Ramos (cell line): ENCODE results near the gene EDNRA.

Experiments used
- in situ Hi-C: fragments of 300-500 bp; cut with MboI; formaldehyde crosslinking; loops from one replicate; pipeline ENCODE4 v1.14.3; 2022; ENCODE audit warnings: low sequenced_read_pairs; ENCODE audit not compliant: unreplicated experiment

EDNRA gene

GRCh38 chr4:147581606-147582350 lies 100.9 kb downstream of the EDNRA start:
- in situ Hi-C loops, result loop anchor here (25.0 kb wide), 1 partner anchor 419 kb away; no protein-coding TSS in a partner anchor

GRCh38 chr4:147582386-147583060 lies 101.6 kb downstream of the EDNRA start:
- in situ Hi-C loops, result loop anchor here (25.0 kb wide), 1 partner anchor 420 kb away; no protein-coding TSS in a partner anchor

DNA sequence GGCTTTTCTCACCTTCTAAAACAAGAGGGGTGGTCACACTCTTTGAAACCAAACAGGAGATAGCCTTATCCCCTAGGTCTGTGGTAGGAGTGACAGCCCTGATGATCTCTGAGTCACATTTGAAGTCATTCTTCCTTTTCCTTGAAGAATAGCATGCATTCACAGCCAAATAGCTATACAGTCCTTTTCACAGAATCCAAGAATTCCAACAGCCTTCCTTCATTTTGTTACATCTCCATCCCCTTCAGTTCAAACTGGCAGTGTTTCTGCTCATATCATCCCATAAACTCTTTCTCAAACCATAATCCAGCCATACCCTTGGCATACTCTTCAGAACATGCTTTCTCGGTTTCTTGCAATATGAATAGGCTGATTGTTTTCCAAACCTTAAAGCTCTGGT lies 103.0 kb downstream of the EDNRA start:
- in situ Hi-C loops, result loop anchor here (25.0 kb wide), 1 partner anchor 422 kb away; no protein-coding TSS in a partner anchor

DNA sequence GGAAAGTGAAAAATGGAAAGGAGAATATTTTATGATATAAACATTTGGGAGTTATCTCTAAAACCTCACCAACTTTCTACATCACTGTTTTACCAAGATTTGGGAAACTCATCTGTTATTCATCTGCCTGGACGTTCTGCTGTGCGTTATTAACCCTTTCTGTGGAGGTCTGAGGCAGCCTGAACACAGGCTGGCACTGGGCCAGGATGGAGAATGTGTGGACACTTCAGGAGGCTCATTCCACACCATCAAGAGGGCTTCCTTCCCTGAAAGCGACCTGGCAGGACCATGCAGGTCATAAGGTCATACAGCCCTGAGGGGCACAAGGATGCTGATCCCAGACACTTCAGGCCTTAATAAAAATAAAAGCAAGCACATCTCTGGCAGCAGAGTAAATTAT lies 105.1 kb downstream of the EDNRA start:
- in situ Hi-C loops, result loop anchor here (25.0 kb wide), 1 partner anchor 424 kb away; no protein-coding TSS in a partner anchor

GRCh38 chr4:147586637-147587036 lies 105.7 kb downstream of the EDNRA start:
- in situ Hi-C loops, result loop anchor here (25.0 kb wide), 1 partner anchor 424 kb away; no protein-coding TSS in a partner anchor

DNA sequence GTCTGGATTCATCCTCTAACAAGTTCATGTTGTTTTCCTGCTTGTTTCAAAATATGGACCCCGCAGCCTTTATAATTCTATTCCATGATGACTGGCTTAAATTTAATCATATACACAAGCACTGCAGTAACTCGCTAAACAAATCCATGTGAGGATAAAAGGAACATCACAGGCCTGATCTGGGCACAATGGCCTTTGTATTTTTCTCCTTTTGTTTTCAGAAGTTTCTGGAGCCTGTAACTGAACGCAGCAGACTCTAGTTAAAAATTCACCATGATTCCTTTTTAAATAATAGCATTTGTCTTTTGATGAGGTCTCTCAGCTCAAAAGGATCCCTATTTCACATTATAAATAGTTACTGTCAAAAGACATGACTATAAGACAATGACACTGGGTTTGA lies 106.1 kb downstream of the EDNRA start:
- in situ Hi-C loops, result loop anchor here (25.0 kb wide), 1 partner anchor 425 kb away; no protein-coding TSS in a partner anchor

GRCh38 chr4:147589586-147589985 lies 108.7 kb downstream of the EDNRA start:
- in situ Hi-C loops, result loop anchor here (25.0 kb wide), 1 partner anchor 427 kb away; no protein-coding TSS in a partner anchor

DNA sequence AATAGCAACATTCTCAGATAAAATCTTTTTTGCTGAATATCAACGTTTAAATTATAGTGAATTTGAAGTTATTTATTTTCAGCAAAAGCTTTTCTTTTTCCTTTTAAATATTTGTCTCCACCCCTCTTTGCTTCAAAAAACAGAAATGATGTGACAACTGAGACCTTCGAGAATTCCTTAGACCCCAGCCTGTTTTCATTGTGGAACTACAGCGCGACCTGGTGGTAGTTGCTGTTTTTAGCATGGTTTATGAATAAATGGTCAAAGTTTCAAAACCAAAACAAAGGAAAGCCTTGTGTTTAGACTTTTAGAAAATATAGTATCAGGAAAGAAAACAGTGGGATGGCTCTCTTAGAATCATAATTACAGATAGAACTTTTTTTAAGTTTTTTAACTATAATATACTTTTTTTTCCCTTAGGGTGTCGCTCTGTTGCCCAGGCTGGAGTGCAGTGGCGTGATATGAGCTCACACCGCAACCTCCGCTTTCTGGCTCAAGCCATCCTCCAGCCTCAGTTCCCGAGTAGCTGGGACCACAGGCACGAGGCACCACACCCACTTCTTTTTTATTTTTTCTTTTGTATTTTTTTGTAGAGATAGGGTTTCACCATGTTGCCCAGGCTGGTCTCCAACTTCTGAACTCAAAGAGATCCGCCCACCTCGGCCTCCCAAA lies 109.5 kb downstream of the EDNRA start:
- in situ Hi-C loops, result loop anchor here (25.0 kb wide), 1 partner anchor 428 kb away; no protein-coding TSS in a partner anchor

DNA sequence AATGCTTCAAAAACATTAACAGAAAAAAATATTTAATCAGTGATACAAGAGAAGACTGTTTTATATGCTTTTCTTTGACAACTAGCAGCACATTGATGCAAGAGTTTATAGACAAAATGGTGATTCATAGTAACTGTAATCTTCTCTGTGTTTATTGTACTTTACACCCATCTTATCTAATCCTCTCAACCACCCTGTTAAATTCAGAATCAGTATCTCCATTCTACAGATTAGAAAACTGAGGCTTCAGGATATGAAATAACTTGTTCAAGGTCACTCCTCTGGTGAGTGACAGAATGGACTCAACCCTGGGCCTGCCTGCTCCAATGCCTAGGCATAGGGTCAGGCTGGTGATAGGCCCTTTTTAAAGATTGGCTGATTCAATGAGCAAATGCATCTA lies 110.2 kb downstream of the EDNRA start:
- in situ Hi-C loops, result loop anchor here (25.0 kb wide), 1 partner anchor 429 kb away; no protein-coding TSS in a partner anchor

DNA sequence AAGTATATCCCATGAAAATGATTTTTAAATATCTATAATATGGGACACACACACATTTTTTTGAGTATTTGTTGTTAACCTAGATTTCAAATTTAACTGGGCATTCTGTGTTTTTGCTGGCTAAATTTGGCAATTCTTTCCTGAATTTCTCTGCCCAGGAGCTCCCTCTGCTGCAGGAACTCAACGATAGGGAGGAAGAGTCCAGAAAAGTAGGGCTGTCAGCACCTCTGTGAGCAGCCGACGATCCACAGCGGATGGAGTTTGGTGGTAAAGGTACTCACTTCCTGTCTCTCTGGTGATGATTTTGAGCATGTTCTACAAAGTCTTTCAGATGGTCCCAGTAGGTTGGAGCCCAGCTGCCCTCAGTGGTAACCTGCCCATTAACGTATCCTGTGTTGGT lies 113.2 kb downstream of the EDNRA start:
- in situ Hi-C loops, result loop anchor here (25.0 kb wide), 1 partner anchor 432 kb away; no protein-coding TSS in a partner anchor
